H1 (cell line): ENCODE results near the gene REM2.

ENCODE experiments used
- CHD1 ChIP-seq: IDR thresholded peaks from 2 replicates; pipeline ENCODE4 v1.6.1; 2012; ENCODE audit warnings: low read depth, low read length, improper control_type of control experiment
- E2F6 ChIP-seq: IDR thresholded peaks from 2 replicates; pipeline ENCODE4 v1.6.1; 2012; ENCODE audit warnings: inconsistent platforms
- EP300 ChIP-seq, 2 experiments: IDR thresholded peaks; 1 replicate in 1 of 2; 2 replicates in 1 of 2; pipeline ENCODE4 v1.6.1; 2011 to 2012; ENCODE audit warnings: low read depth in 2 of 2, low read length in 2 of 2, mild to moderate bottlenecking in 2 of 2, borderline replicate concordance in 1 of 2, inconsistent platforms in 1 of 2, moderate library complexity in 1 of 2
- EZH2 ChIP-seq: fragments of 200-600 bp; sonication (generic); IDR thresholded peaks from 2 replicates; pipeline ENCODE4 v1.7.1; 2012; ENCODE audit warnings: low read depth, mild to moderate bottlenecking, moderate library complexity, low read length, inconsistent platforms; ENCODE audit not compliant: severe bottlenecking
- FOSL1 ChIP-seq: IDR thresholded peaks from 2 replicates; pipeline ENCODE4 v1.6.1; 2011; ENCODE audit warnings: mild to moderate bottlenecking, low read depth, low read length, moderate library complexity; ENCODE audit not compliant: insufficient read depth
- HDAC6 ChIP-seq: IDR thresholded peaks from one replicate; pipeline ENCODE4 v1.7.1; 2012; ENCODE audit warnings: low read depth, mild to moderate bottlenecking, inconsistent platforms, low read length, moderate library complexity
- JUND ChIP-seq: IDR thresholded peaks from 2 replicates; pipeline ENCODE4 v1.6.1; 2011; ENCODE audit warnings: mild to moderate bottlenecking, improper control_type of control experiment, low read length
- POLR2A ChIP-seq, 2 experiments: IDR thresholded peaks; 1 replicate in 1 of 2; 2 replicates in 1 of 2; pipeline ENCODE4 v1.6.1; 2011; ENCODE audit warnings: low read depth in 2 of 2, low read length in 2 of 2, mild to moderate bottlenecking in 2 of 2; ENCODE audit errors: control extremely low read depth in 1 of 2
- POU5F1 ChIP-seq: IDR thresholded peaks from 2 replicates; pipeline ENCODE4 v1.6.1; 2011; ENCODE audit warnings: low read depth, mild to moderate bottlenecking, low read length, moderate library complexity
- RAD21 ChIP-seq, 2 experiments: IDR thresholded peaks in 1 of 2; conservative IDR thresholded peaks in 1 of 2; 2 replicates each; pipeline ENCODE4 v1.6.1; 2011; ENCODE audit warnings: low read depth in 2 of 2, low read length in 2 of 2, improper control_type of control experiment in 1 of 2, inconsistent platforms in 1 of 2, mild to moderate bottlenecking in 1 of 2, moderate library complexity in 1 of 2
- RFX5 ChIP-seq: IDR thresholded peaks from 2 replicates; pipeline ENCODE4 v1.6.1; 2011; ENCODE audit warnings: low read depth, low read length, improper control_type of control experiment, borderline replicate concordance
- YY1 ChIP-seq: IDR thresholded peaks from 2 replicates; pipeline ENCODE4 v1.6.1; 2011; ENCODE audit warnings: low read depth, mild to moderate bottlenecking, low read length
- TF ChIP-seq, protein P1 (sequence below), 3 experiments: IDR thresholded peaks; 1 replicate in 2 of 3; 2 replicates in 1 of 3; pipeline versions ENCODE4 v1.5.1 to v1.6.1; 2011; ENCODE audit warnings: low read length in 3 of 3, mild to moderate bottlenecking in 3 of 3, inconsistent platforms in 2 of 3, low read depth in 1 of 3, moderate library complexity in 1 of 3; ENCODE audit not compliant: insufficient read depth in 1 of 3; ENCODE audit errors: control extremely low read depth in 1 of 3

DNA sequence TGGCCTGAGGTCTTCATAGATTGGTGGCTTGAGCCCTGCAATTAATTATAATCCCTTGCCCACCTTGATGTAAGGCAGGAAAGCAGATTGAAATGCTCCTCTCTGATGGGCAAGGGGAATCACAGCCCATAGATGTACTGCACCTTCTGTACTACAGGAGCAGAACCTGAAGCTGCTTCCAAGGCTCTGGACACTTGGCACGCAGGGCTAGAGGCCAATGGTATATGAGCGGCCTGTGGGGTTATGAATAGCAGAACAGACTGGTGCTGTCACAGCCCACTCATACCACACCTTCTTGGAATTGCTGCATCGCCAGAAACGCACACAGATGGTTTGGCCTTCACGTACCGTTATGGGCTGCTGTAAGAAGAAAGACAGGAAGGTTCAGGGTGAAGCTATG lies 37.7 kb downstream of the REM2 start:
- TF ChIP-seq RFX5, result no peak
- TF ChIP-seq POLR2A (IDR thresholded peaks at IDR 0.05; ENCODE audit: control extremely low read depth in 1 of 2, low read depth in 2 of 2, low read length in 2 of 2), result no peak
- TF ChIP-seq EZH2, result no peak
- TF ChIP-seq YY1, result no peak
- no peak for TF ChIP-seq EP300 (IDR thresholded peaks at IDR 0.05; ENCODE audit: borderline replicate concordance in 1 of 2, low read depth in 2 of 2, low read length in 2 of 2)
- TF ChIP-seq, protein P1, sequence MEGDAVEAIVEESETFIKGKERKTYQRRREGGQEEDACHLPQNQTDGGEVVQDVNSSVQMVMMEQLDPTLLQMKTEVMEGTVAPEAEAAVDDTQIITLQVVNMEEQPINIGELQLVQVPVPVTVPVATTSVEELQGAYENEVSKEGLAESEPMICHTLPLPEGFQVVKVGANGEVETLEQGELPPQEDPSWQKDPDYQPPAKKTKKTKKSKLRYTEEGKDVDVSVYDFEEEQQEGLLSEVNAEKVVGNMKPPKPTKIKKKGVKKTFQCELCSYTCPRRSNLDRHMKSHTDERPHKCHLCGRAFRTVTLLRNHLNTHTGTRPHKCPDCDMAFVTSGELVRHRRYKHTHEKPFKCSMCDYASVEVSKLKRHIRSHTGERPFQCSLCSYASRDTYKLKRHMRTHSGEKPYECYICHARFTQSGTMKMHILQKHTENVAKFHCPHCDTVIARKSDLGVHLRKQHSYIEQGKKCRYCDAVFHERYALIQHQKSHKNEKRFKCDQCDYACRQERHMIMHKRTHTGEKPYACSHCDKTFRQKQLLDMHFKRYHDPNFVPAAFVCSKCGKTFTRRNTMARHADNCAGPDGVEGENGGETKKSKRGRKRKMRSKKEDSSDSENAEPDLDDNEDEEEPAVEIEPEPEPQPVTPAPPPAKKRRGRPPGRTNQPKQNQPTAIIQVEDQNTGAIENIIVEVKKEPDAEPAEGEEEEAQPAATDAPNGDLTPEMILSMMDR (IDR thresholded peaks at IDR 0.05; ENCODE audit: control extremely low read depth in 1 of 3, insufficient read depth in 1 of 3, low read depth in 1 of 3, low read length in 3 of 3), result no peak
- no peak for TF ChIP-seq RAD21 (IDR thresholded peaks at IDR 0.05 in 1 of 2, conservative IDR thresholded peaks at IDR 0.05 in 1 of 2; ENCODE audit: low read depth in 2 of 2, low read length in 2 of 2)
- no peak for TF ChIP-seq JUND
- TF ChIP-seq E2F6, result no peak
- no peak for TF ChIP-seq CHD1
- TF ChIP-seq HDAC6, result no peak
- no peak for TF ChIP-seq FOSL1
- no peak for TF ChIP-seq POU5F1
